CD4-positive, alpha-beta T cell (primary cell): ENCODE results near the gene ZNF799. TPM values are rescaled to one million over a fixed set of nuclear protein-coding genes. Genes with fewer than 3 reads are reported as not detected.

Source experiments
- ATAC-seq: fragments of 200-7000 bp; cut with Tn5 transposase; one replicate; pipeline ENCODE4 v1.10.0; 2022; ENCODE audit warnings: mild to moderate bottlenecking; ENCODE audit not compliant: poor library complexity
- CTCF ChIA-PET: fragments of 350-600 bp; sonication (Branson Sonifier 250); formaldehyde crosslinking; loops from one replicate; lab custom pipeline; 2021; ENCODE audit warnings: antibody characterized with exemption, inconsistent platforms; lab: Charles Lee
- POLR2A ChIA-PET: fragments of 350-600 bp; sonication (Branson Sonifier 250); formaldehyde crosslinking; loops from one replicate; lab custom pipeline; 2021; ENCODE audit warnings: antibody characterized with exemption, inconsistent platforms; lab: Charles Lee
- DNase-seq, 14 experiments: peaks; one replicate each; pipeline ENCODE4 v3.0.0-alpha.2; 2013 to 2020; ENCODE audit warnings: mixed read lengths in 2 of 14
- H3K27ac ChIP-seq, 2 donors: one replicate each; pipeline versions ENCODE4 v1.5.1 to v1.7.0; 2013; ENCODE audit warnings: low read length in 2 of 2, low read depth in 1 of 2, mild to moderate bottlenecking in 1 of 2
- H3K27me3 ChIP-seq, 2 experiments: 1 replicate in 1 of 2; 2 replicates in 1 of 2; pipeline versions ENCODE4 v1.6.1 to v1.7.0; 2013; ENCODE audit warnings: low read length in 2 of 2, control low read depth in 1 of 2, mild to moderate bottlenecking in 1 of 2, moderate library complexity in 1 of 2; ENCODE audit not compliant: insufficient read depth in 2 of 2, control insufficient read depth in 1 of 2
- H3K36me3 ChIP-seq: one replicate; pipeline ENCODE4 v1.6.1; 2013; ENCODE audit warnings: low read length, control low read depth; ENCODE audit not compliant: insufficient read depth
- H3K4me1 ChIP-seq: one replicate; pipeline ENCODE4 v1.6.1; 2013; ENCODE audit warnings: low read length, control low read depth; ENCODE audit not compliant: insufficient read depth
- H3K4me3 ChIP-seq: one replicate; pipeline ENCODE4 v1.5.1; 2013; ENCODE audit warnings: mild to moderate bottlenecking, low read length, moderate library complexity
- H3K9me3 ChIP-seq, 2 experiments: 1 replicate in 1 of 2; 2 replicates in 1 of 2; pipeline versions ENCODE4 v1.6.1 to v1.7.0; 2013; ENCODE audit warnings: low read length in 2 of 2, mild to moderate bottlenecking in 2 of 2, control low read depth in 1 of 2, moderate library complexity in 1 of 2; ENCODE audit not compliant: control insufficient read depth in 1 of 2, insufficient read depth in 1 of 2
- H3K27ac Mint-ChIP-seq: one replicate; pipeline ENCODE4 v1.8.0; 2020; ENCODE audit warnings: mixed read lengths
- H3K27me3 Mint-ChIP-seq: one replicate; pipeline ENCODE4 v1.8.0; 2021; ENCODE audit warnings: mixed read lengths
- H3K36me3 Mint-ChIP-seq: one replicate; pipeline ENCODE4 v1.8.0; 2021; ENCODE audit warnings: low read depth, mixed read lengths
- H3K4me1 Mint-ChIP-seq: one replicate; pipeline ENCODE4 v1.8.0; 2021; ENCODE audit warnings: low read depth, mixed read lengths
- H3K4me3 Mint-ChIP-seq: one replicate; pipeline ENCODE4 v1.8.0; 2020; ENCODE audit warnings: mild to moderate bottlenecking, mixed read lengths
- H3K9me3 Mint-ChIP-seq: one replicate; pipeline ENCODE4 v1.8.0; 2020; ENCODE audit warnings: mixed read lengths
- CTCF ChIP-seq: fragments of 200-600 bp; IDR thresholded peaks from one replicate; pipeline ENCODE4 v1.8.0; 2022; ENCODE audit warnings: antibody characterized with exemption, mild to moderate bottlenecking
- intact Hi-C, 2 experiments: fragments of 100-400 bp; cut with DNase I in 1 of 2; cut with micrococcal nuclease in 1 of 2; formaldehyde crosslinking; loops; one replicate each; pipeline versions ENCODE4 v1.15.1 to v1.9.0; 2023 to 2025; cut with DNase I, micrococcal nuclease
- total RNA-seq, 174 experiments: library from RNA in 2 of 174; stranded (reverse) in 2 of 174; gene quantifications; one replicate each; pipeline ENCODE4 v1.2.3 and lab custom pipeline; 2021 to 2026

Gene ZNF799
- total RNA-seq, 2 experiments from 2014 or later = 1.1 to 1.6 TPM

- ATAC-seq (peak; percentile 52), DNase-seq (peak in 5 of 14 experiments; percentile 15 to 73 (median 56))
- Histone ChIP-seq H3K4me3 (no peak overlapping the region), H3K27me3 (no peaks in the 10 kb centered on the region), H3K9me3 (peaks cover 16 to 28% of the 10 kb centered on the region in 2 experiments), H3K36me3 (peaks cover 6% of the 10 kb centered on the region), H3K4me1 (no peaks in the 10 kb centered on the region), H3K27ac (no peak overlapping the region)
- no peak overlapping the region for H3K4me3 Mint-ChIP-seq
- TF ChIP-seq CTCF = peak; percentile 58
- no peaks in the 10 kb centered on the region for H3K4me1 Mint-ChIP-seq
- H3K9me3 Mint-ChIP-seq = peaks cover 14% of the 10 kb centered on the region
- no peak overlapping the region for H3K27ac Mint-ChIP-seq
- H3K27me3 Mint-ChIP-seq = no peaks in the 10 kb centered on the region
- intact Hi-C loops = loop anchor here (1.0 to 2.0 kb wide), 2 partner anchors 145 to 288 kb away; no protein-coding TSS in a partner anchor
- ChIA-PET POLR2A (interaction anchor here (1.0 kb wide), 1 partner anchor 13 kb away, joined by 4 read pairs; the partner anchor contains the start of gene ZNF563), CTCF (interaction anchor here (0.6 to 1.1 kb wide), 5 partner anchors 13 to 287 kb away, joined by 3 read pairs; partner anchors contain the start of gene ZNF563)
- H3K36me3 Mint-ChIP-seq = peaks cover 42% of the 10 kb centered on the region
Observed at GRCh38 chr19:12346896-12347295, 54.2 kb downstream of the ZNF799 start.

- Histone ChIP-seq H3K27me3 (no peaks in the 10 kb centered on the region), H3K4me1 (no peaks in the 10 kb centered on the region), H3K36me3 (no peaks in the 10 kb centered on the region), H3K27ac (no peak overlapping the region), H3K9me3 (peaks cover 9 to 11% of the 10 kb centered on the region in 2 experiments), H3K4me3 (no peak overlapping the region)
- ATAC-seq (no peak), DNase-seq (no peak)
- ChIA-PET CTCF (no interaction called here), POLR2A (no interaction called here)
- intact Hi-C loops = no loop called here
- no peaks in the 10 kb centered on the region for H3K27me3 Mint-ChIP-seq
- H3K4me1 Mint-ChIP-seq = no peaks in the 10 kb centered on the region
- H3K27ac Mint-ChIP-seq = no peak overlapping the region
- no peak overlapping the region for H3K4me3 Mint-ChIP-seq
- peaks cover 9% of the 10 kb centered on the region for H3K9me3 Mint-ChIP-seq
- peaks cover 25% of the 10 kb centered on the region for H3K36me3 Mint-ChIP-seq
- TF ChIP-seq CTCF = no peak
Observed at GRCh38 chr19:12345197-12345596, 55.9 kb downstream of the ZNF799 start.

Other genes starting within 250 kb of the ZNF799 start
- gene ZNF625, start 244.5 kb downstream of the ZNF799 start, total RNA-seq = under 1 TPM; 0.56 to 0.85 TPM
- 10 to 100 TPM; 40.5 to 45.6 TPM for gene ZNF136, start 238.2 kb downstream of the ZNF799 start, total RNA-seq
- 10 to 100 TPM; 30.4 to 31.4 TPM for gene ZNF44, start 106.4 kb downstream of the ZNF799 start, total RNA-seq
- 1 to 10 TPM; 4.5 to 5.1 TPM for gene ZNF563, start 67.6 kb downstream of the ZNF799 start, total RNA-seq
- under 1 TPM; 0.52 to 0.67 TPM for gene ZNF442, start 35.6 kb downstream of the ZNF799 start, total RNA-seq
- 1 to 10 TPM; 1.8 to 2.0 TPM for gene ZNF443, start 39.8 kb upstream of the ZNF799 start, total RNA-seq
- gene ZNF709, start 83.5 kb upstream of the ZNF799 start, total RNA-seq = 1 to 10 TPM; 3.5 to 3.7 TPM
- 10 to 100 TPM; 17.3 to 18.0 TPM for gene ZNF564, start 150.2 kb upstream of the ZNF799 start, total RNA-seq
- gene ZNF490, start 209.5 kb upstream of the ZNF799 start, total RNA-seq = 1 to 10 TPM; 6.2 to 7.1 TPM
- gene ZNF791, start 209.6 kb upstream of the ZNF799 start, total RNA-seq = 100 to 1,000 TPM; 102 to 103 TPM